ES-I3 (cell line): ENCODE results near the gene ISCA2.

Source experiments
- H3K36me3 ChIP-seq: 2 replicates; pipeline ENCODE4 v1.6.1; 2013; ENCODE audit warnings: mild to moderate bottlenecking, low read length, control low read depth, moderate library complexity; ENCODE audit not compliant: insufficient read depth
- H3K4me1 ChIP-seq: 2 replicates; pipeline ENCODE4 v1.6.1; 2013; ENCODE audit warnings: mild to moderate bottlenecking, control low read depth, low read length; ENCODE audit not compliant: insufficient read depth
- H3K9ac ChIP-seq: 2 replicates; pipeline ENCODE4 v1.6.1; 2013; ENCODE audit warnings: low read depth, mild to moderate bottlenecking, low read length, moderate library complexity
- H3K9me3 ChIP-seq: 2 replicates; pipeline ENCODE4 v1.6.1; 2013; ENCODE audit warnings: mild to moderate bottlenecking, low read length, moderate library complexity; ENCODE audit not compliant: control insufficient read depth, insufficient read depth

The ISCA2 gene

GRCh38 chr14:74472601-74473000 lies 21.0 kb upstream of the ISCA2 start:
- Histone ChIP-seq H3K4me1 (no peaks in the 10 kb centered on the region; the same call in 1 of the 2 replicates), H3K36me3 (peaks cover 11% of the 10 kb centered on the region; the same call in 1 of the 2 replicates), H3K9me3 (no peaks in the 10 kb centered on the region), H3K9ac (no peak overlapping the region)

- Histone ChIP-seq H3K36me3 (peaks cover 13% of the 10 kb centered on the region; the same call in 1 of the 2 replicates), H3K4me1 (no peaks in the 10 kb centered on the region; the same call in 1 of the 2 replicates), H3K9ac (no peak overlapping the region)
Observed at GRCh38 chr14:74474376-74474775, 19.2 kb upstream of the ISCA2 start.

GRCh38 chr14:74475678-74476077 lies 17.9 kb upstream of the ISCA2 start:
- H3K9me3 ChIP-seq = no peaks in the 10 kb centered on the region
- peaks cover 22% of the 10 kb centered on the region; the same call in 1 of the 2 replicates for H3K36me3 ChIP-seq
- no peaks in the 10 kb centered on the region; the same call in 1 of the 2 replicates for H3K4me1 ChIP-seq
- H3K9ac ChIP-seq = no peak overlapping the region

More at GRCh38 chr14:74474376-74474775, 19.2 kb upstream of the ISCA2 start:
- no peaks in the 10 kb centered on the region for H3K9me3 ChIP-seq

GRCh38 chr14:74476107-74476506 lies 17.5 kb upstream of the ISCA2 start:
- Histone ChIP-seq H3K9ac (no peak overlapping the region), H3K9me3 (no peaks in the 10 kb centered on the region), H3K36me3 (peaks cover 22% of the 10 kb centered on the region; the same call in 1 of the 2 replicates), H3K4me1 (no peaks in the 10 kb centered on the region; the same call in 1 of the 2 replicates)

- H3K36me3 ChIP-seq = peaks cover 22% of the 10 kb centered on the region; the same call in 1 of the 2 replicates
Observed at GRCh38 chr14:74476607-74477006, 17.0 kb upstream of the ISCA2 start.

GRCh38 chr14:74478996-74479635 lies 14.4 kb upstream of the ISCA2 start:
- Histone ChIP-seq H3K4me1 (no peaks in the 10 kb centered on the region; the same call in 1 of the 2 replicates), H3K9ac (no peak overlapping the region), H3K9me3 (no peaks in the 10 kb centered on the region), H3K36me3 (peaks cover 34% of the 10 kb centered on the region)

More at GRCh38 chr14:74476607-74477006, 17.0 kb upstream of the ISCA2 start:
- no peaks in the 10 kb centered on the region; the same call in 1 of the 2 replicates for H3K4me1 ChIP-seq
- no peaks in the 10 kb centered on the region for H3K9me3 ChIP-seq
- H3K9ac ChIP-seq = no peak overlapping the region

GRCh38 chr14:74480046-74480445 lies 13.5 kb upstream of the ISCA2 start:
- peaks cover 38% of the 10 kb centered on the region for H3K36me3 ChIP-seq
- H3K4me1 ChIP-seq = no peaks in the 10 kb centered on the region; the same call in 1 of the 2 replicates
- H3K9me3 ChIP-seq = no peaks in the 10 kb centered on the region
- no peak overlapping the region for H3K9ac ChIP-seq

GRCh38 chr14:74482571-74482970 lies 11.0 kb upstream of the ISCA2 start:
- H3K4me1 ChIP-seq = peaks cover 7% of the 10 kb centered on the region
- peaks cover 30% of the 10 kb centered on the region for H3K36me3 ChIP-seq
- H3K9me3 ChIP-seq = no peaks in the 10 kb centered on the region
- H3K9ac ChIP-seq = no peak overlapping the region

GRCh38 chr14:74483321-74483720 lies 10.2 kb upstream of the ISCA2 start:
- H3K4me1 ChIP-seq = peaks cover 13% of the 10 kb centered on the region
- H3K36me3 ChIP-seq = peaks cover 30% of the 10 kb centered on the region
- no peaks in the 10 kb centered on the region for H3K9me3 ChIP-seq
- H3K9ac ChIP-seq = no peak overlapping the region

- peaks cover 18% of the 10 kb centered on the region for H3K36me3 ChIP-seq
- no peak overlapping the region for H3K9ac ChIP-seq
- peaks cover 16% of the 10 kb centered on the region for H3K4me1 ChIP-seq
- H3K9me3 ChIP-seq = no peaks in the 10 kb centered on the region
Observed at GRCh38 chr14:74486164-74486563, 7.4 kb upstream of the ISCA2 start.

GRCh38 chr14:74488786-74489397 lies 4.7 kb upstream of the ISCA2 start:
- peaks cover 21% of the 10 kb centered on the region for H3K4me1 ChIP-seq
- no peaks in the 10 kb centered on the region for H3K9me3 ChIP-seq
- H3K9ac ChIP-seq = no peak overlapping the region
- peaks cover 5% of the 10 kb centered on the region for H3K36me3 ChIP-seq

GRCh38 chr14:74490486-74490885 lies 3.1 kb upstream of the ISCA2 start:
- Histone ChIP-seq H3K36me3 (peaks cover 3% of the 10 kb centered on the region), H3K9me3 (no peaks in the 10 kb centered on the region), H3K4me1 (peaks cover 21% of the 10 kb centered on the region), H3K9ac (no peak overlapping the region)

GRCh38 chr14:74491956-74492775 lies 1.4 kb upstream of the ISCA2 start:
- Histone ChIP-seq H3K9me3 (no peaks in the 10 kb centered on the region), H3K4me1 (peaks cover 18% of the 10 kb centered on the region), H3K36me3 (peaks cover 5% of the 10 kb centered on the region), H3K9ac (peak overlapping the region; percentile 85)

GRCh38 chr14:74492776-74493342 lies 706 bp upstream of the ISCA2 start, which contains the start of gene NPC2:
NPC2 (minus strand) TSS chr14:74493305; CDS start chr14:74493274, 31 bp downstream.
- H3K36me3 ChIP-seq = peaks cover 5% of the 10 kb centered on the region
- H3K4me1 ChIP-seq = peaks cover 11% of the 10 kb centered on the region
- no peaks in the 10 kb centered on the region for H3K9me3 ChIP-seq
- peak within 1 kb of the TSS; percentile 89 for H3K9ac ChIP-seq
